Activated CD4-positive, alpha-beta T cell treated with anti-CD3 and anti-CD28 coated beads for 1 hour (primary cell): ENCODE data around the gene ERN1.
A peak's percentile ranks its signal among the peaks of the same experiment; 100 is the strongest.

Source experiments
- DNase-seq: peaks from one replicate; pipeline ENCODE4 v3.0.0-alpha.2; 2020

The ERN1 gene

GRCh38 chr17:64083093-64083492, 46.9 kb downstream of the ERN1 start:
- DNase-seq: no peak

- no peak for DNase-seq
These were observed 47.8 kb downstream of the ERN1 start for GRCh38 chr17:64081802-64082799.

DNA sequence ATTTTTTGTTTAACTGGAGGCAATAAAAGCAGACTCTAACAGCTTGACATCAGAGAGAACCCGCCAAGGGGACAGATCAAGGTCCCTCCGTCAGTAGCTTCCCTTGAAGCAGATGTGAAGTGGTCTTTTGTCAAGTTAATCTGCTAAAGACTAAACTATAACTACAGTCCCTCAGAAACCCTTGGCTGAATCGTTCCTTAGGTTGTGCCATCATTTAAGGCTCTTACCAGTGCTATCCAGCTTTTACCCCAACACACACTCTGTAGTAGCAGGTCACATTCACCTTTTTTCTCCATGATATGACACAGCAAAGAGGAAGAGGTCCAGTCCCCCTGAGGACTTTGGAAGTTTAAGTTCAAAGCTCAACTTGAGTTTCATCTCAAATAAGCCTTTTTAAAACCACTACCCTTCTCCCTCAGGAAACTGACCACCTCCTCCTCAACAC, 49.7 kb downstream of the ERN1 start:
- DNase-seq: no peak

DNA sequence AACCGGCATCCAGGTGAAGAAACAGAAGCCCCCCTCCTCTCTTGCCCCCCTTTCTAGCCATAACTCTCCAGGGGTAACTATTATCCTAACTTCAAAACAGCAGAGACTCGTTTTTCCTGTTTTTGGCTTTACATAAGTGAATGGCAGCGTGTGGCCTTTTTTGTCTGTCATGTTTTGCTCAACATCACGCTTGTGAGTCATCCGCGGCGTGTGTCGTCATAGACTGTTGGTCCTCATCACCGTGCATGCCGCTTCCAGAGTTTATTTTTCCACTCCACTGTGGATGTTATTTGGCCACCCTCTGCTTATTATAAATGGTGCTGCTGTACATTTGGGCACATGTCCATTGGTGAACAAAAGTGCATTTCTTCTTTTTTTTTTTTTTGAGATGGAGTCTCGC, 52.6 kb downstream of the ERN1 start:
- no peak for DNase-seq

DNA sequence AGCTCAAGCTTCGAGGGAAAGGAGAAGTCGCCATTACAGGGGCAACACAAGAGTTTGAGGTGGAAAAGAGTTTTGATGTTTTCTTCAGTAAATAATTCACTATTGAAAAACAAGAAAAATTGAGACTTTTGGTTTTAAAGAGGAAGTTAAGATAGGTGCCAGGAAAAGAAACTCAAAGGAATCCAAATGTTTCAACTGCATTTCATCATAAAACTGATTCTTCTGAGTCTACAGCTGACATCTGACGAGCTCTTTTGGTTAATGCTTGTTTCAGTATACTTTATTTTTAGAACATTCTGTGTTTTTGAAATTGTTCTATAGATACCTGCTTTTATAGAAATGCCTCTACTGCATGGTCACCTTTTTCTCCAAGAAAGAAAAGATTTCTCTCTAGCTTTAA, 54.0 kb downstream of the ERN1 start:
- no peak for DNase-seq

DNA sequence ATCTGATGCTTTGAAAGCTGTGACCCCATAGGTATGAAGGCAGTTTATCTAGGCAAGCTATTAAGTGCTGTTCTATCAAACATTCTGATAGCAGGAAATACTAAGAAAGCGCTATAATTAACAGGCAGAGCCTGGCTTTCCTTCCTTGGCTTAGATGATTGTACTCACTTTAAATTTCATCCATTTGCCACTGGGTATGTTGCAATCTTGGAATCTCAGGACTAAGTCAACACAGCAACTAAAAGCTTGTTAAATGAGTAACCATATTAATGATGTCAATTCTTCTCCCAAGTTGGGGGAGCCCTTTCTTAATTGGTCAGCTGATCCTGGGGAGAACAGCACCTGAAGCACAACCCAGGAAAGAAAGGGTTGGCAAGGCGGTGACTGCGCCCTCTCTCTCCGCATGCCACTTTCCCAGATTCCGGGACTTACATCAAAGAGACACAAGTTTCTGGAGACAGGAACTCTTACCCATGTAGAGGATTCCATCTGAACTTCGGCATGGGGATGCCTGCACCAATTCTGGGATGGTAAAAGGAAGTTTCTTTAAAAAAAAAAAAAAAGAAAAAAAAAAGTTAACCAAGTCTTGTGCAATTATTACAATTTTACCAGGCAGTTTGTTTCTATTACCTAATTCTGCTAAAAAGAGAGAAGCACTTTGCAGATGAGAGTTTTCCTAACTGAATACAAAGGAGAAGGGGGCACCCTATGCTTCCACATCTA, 55.1 kb downstream of the ERN1 start:
- DNase-seq: no peak

DNA sequence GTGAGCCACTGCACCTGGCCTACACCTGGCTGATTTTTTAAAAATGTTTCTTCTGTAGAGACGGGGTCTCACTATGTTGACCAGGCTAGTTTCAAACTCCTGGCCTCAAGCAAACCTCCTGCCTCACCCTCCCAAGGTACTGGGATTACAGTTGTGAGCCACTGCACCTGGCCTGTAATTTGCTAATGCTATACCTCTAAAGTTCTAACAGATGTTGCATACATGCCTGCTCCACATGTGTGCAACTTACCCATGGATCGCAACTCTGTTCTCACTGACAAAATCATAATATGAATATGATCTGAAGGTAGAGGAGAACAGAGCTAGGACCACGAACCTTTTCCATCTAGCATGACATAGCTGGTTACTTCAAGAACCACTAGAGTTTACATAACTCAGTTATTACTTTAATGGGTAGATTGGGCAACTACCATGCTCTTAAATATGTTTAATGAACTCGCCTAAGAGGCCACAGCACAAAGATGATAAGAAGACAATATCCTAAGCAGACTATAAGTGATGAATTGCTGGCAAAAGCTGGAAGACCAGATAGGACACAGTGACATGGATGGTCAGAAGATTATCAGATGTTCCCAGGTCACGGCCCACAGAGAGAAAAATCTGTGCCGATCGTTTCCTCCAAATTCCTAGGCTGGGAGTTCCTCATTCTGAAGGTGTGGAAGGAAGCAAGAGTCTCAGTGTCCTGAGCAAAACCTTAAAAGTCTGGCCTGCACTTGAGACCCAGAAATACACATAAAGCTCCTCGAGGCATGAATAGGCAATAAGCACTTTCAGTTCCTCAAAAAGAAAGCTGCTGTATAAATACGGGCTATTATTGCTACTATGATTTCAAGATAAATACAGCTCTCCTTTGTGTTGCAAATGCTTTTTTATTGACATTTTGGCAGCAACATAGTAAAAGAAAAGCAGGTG, 55.9 kb downstream of the ERN1 start:
- no peak for DNase-seq

- no peak for DNase-seq
These were observed 58.8 kb downstream of the ERN1 start for GRCh38 chr17:64071111-64071510.

GRCh38 chr17:64070213-64070612, 59.7 kb downstream of the ERN1 start:
- no peak for DNase-seq

DNA sequence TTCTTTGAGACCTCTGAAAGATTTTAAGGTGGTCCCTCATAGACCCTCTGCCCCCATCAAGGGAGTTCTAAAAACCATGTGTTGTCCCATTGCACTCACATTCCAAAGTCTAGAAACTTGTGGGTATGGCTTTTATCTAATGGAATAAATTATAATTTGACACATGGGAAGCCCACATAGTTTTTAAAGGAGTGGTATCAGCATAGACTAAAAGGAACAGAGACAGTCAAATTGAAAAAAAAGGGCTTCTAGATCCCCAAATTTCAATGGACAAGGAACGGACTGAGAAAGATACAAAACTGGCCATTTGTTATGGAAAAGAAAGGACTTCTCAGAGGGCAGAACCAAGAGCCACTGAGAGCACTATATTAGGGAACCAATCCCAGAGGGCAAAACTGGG, 60.8 kb downstream of the ERN1 start:
- no peak for DNase-seq

GRCh38 chr17:64067657-64068056, 62.3 kb downstream of the ERN1 start:
- DNase-seq: no peak

GRCh38 chr17:64066716-64067115, 63.2 kb downstream of the ERN1 start:
- no peak for DNase-seq

GRCh38 chr17:64065161-64065560, 64.8 kb downstream of the ERN1 start:
- no peak for DNase-seq

GRCh38 chr17:64064331-64064730, 65.6 kb downstream of the ERN1 start:
- DNase-seq: no peak

GRCh38 chr17:64063766-64064224, 66.1 kb downstream of the ERN1 start:
- DNase-seq: peak; percentile 31

- DNase-seq: no peak
These were observed 66.9 kb downstream of the ERN1 start for GRCh38 chr17:64063088-64063487.

- DNase-seq: no peak
These were observed 68.6 kb downstream of the ERN1 start for GRCh38 chr17:64061178-64061898.

DNA sequence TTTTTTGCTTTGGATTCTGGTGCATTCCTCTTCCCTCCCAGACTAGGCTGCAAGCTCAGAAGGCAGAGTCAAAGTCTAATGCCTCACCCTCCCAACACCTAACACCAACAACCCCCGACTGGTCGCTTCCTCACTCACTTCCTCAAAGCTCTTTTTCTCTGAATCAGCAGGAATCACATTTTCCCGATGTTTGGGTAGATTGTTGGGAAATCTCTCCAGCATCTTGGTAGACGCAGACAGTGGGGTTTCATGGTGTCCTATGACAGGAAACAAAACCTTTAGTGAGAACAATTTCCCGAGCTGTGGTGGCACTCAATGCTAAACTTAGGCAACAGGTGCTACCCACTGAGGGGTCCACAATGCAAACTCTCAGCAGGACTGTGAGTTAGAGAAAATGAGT, 69.6 kb downstream of the ERN1 start:
- no peak for DNase-seq

- no peak for DNase-seq
These were observed 70.2 kb downstream of the ERN1 start for GRCh38 chr17:64059756-64060155.

DNA sequence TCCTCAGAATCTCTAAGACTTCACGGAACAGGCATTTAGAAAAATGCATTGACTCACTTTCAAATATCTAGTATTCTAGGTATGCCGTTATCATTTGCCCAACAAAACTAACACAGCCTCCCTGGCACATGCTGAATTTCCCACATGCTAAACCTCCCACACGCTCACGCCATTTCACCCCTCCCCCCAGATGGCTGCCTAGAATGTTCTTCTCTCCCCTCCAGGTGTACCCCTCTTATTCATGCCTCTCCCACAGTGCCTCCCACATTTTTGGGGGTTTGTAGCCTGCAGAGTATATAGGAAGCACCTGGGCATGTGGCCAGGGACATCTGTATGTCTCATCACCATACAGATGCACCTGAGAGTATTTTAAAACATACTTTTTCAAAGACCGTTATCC, 71.3 kb downstream of the ERN1 start:
- no peak for DNase-seq

GRCh38 chr17:64057701-64058263, 72.2 kb downstream of the ERN1 start:
- no peak for DNase-seq
